Activated effector memory CD4-positive, alpha-beta T cell treated with anti-CD3 and anti-CD28 coated beads, Interleukin-2, amount 50 U/mL, for 16 hours (primary cell): ENCODE data around the gene SPDYE18.
"Not testable (repeated sequence)": the region's sequence is repeated elsewhere in the genome, so short reads cannot be mapped to it uniquely, and the experiment has no call there.

ENCODE experiments used
- DNase-seq: peaks from one replicate; pipeline ENCODE4 v3.0.0-alpha.2; 2020

The SPDYE18 gene

GRCh38 chr7:77005461-77006057 lies 56.8 kb downstream of the SPDYE18 start:
- not testable (repeated sequence) for DNase-seq

GRCh38 chr7:77004151-77004550 lies 58.2 kb downstream of the SPDYE18 start:
- not testable (repeated sequence) for DNase-seq

GRCh38 chr7:77003241-77003640 lies 59.1 kb downstream of the SPDYE18 start:
- DNase-seq = not testable (repeated sequence)

- DNase-seq = not testable (repeated sequence)
Measured at GRCh38 chr7:77002678-77003233, 59.6 kb downstream of the SPDYE18 start.

GRCh38 chr7:77002104-77002503 lies 60.3 kb downstream of the SPDYE18 start:
- not testable (repeated sequence) for DNase-seq
